HG03135 (cell line): Measurements from ENCODE around the gene MYO1E.
A peak's percentile ranks its signal among the peaks of the same experiment; 100 is the strongest.

Experiments
- ATAC-seq: cut with Tn5 transposase; IDR thresholded peaks from one replicate; pipeline ENCODE4 v1.9.1; 2021; ENCODE audit warnings: mild to moderate bottlenecking, moderate library complexity; ENCODE audit not compliant: unreplicated experiment

Gene MYO1E

DNA sequence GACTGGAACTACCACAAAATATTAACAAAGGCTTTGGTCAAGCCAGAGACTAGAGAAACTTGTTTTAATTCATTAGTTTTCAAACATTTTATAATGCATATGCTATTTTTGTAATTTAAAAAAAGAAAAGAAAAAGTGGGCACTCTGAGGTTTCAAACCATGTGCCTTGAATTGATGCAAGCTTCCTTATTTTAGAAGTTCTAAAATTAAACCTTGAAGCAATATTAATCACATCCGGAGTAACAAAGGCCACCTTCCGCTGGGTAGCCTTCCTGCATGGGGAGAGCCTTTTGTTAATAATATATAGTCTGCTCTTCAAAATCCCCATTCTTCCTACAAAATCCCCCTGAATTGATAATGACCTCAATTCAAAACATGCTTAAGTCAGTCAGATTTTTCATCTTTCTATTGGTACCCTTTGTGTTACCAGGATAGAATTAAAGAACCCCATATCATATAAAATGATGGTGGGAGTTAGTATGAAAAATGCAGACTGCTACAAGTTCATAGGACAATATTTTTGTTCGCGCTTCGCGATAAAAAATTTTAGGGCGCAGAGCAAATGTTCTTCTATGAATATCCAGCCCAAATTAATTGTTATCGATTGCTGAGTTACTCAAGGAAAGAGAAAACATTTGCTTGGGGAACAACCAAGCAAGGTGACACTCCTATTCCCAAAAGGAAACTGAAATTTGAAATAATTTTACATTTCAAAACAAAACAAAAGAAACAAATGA is 135.4 kb downstream of the MYO1E start:
- peak; percentile 60 for ATAC-seq

DNA sequence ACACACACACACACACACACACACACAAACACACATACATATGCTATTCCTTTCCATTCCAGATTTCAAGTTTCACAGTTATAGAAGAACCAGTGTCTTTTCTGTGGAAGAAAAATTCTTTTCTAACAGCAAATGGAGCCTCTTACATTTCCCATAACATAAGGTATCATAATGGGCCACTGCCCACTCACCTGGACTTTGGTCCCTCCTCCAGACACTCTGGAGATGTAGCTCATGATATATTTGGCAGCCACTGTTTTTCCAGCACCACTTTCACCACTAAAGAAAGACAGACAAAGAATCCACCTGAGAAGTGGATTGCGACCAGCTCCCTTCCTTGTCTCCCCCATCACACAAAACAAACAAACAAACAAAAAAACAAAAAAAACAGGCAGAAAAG is 136.3 kb downstream of the MYO1E start:
- ATAC-seq = no peak

DNA sequence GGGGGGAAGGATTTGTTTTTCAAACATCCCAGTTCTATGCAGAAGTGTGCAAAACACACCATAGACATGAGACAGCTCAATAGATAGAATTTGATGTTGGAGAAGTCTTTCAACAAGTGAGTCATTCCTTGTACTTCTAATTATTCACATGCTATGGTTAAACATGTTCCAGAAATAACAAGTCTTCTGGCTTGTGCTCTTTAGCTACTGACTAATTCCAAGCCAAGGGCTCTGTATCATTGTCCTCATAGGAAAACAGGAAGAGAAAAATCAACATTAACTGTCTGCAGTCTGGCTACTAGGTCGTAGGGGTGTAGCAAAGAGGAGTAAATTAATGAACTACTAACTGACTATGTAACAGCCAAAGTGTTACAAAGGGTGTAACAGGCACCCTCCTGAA is 140.2 kb downstream of the MYO1E start:
- no peak for ATAC-seq

DNA sequence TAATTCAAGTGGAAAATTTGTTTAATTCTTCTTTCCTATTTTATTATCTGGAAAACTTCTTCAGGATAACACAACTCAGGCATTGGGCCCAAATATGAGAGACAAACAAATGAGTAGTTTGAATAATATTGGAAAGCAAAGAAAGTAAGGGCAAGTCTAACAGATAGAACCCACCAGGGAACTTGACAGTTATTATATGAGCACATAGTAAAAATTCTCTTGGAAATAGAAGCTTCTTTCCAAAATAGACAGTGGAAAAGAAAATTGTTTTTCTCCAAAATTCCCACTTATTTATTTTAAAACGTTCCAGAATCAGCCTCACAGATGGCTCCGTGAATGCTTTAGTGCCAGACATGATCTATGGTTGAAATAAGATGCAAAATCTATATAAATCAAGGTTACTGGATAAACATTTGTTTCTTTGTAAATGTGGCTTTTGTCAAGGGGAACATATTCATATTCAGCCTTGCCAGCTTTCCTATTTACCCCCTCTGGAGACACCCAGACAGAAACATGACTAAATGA is 142.1 kb downstream of the MYO1E start:
- ATAC-seq = no peak

DNA sequence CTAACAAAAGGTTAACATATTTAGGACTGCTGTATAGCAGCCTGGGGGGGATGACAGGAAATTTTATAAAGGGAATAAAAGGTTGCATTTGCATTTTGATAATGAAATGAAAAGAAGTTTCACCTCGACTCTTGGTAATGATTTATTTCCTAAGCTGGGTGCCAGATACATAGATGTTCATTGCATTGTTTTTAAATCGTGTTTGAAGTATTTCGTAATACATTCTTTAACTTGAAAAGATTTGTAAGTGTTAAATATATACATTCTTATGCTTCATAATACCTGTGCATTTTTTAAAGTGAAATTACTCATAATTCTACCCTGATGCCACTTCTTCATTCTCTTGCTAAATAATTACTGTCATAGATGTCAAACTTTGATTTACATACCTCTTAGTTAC is 143.2 kb downstream of the MYO1E start:
- no peak for ATAC-seq

DNA sequence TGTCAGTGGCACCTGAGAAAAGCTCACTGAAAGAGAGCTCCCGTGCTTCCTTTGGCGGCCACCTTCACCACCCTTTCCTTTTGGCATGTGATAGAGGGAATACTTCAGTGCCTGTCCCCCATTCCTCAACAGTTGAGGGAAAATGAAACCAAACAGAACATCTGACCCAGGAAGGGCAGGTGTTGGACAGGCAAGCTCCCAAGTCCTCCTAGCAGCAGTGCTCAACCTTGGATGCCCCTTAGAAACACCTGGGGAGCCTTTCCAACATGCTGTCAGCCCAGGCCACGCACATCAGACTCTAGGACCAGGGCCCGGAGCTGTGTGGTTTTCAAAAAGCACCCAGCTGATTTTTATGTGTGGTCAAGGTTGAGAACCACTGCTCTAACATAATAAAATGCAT is 143.7 kb downstream of the MYO1E start:
- no peak for ATAC-seq

DNA sequence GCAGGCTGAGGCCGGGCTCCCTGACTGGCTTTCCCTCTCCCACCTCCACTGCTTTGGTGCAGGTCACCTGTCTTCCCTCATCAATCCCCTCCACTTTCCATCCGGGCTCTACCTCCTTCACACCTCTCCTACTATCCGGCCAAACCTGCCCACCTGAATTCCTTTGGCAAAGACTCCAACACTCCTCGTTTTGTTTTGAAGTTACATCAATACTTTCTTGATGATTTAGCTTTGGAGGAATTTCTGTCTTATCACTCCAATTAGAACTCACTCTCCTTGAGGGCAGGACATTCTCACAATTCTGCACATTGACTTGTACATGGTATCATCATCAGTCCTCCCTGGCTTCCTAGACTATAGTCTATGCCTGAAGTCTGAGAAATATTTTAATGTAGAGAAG is 145.7 kb downstream of the MYO1E start:
- no peak for ATAC-seq

DNA sequence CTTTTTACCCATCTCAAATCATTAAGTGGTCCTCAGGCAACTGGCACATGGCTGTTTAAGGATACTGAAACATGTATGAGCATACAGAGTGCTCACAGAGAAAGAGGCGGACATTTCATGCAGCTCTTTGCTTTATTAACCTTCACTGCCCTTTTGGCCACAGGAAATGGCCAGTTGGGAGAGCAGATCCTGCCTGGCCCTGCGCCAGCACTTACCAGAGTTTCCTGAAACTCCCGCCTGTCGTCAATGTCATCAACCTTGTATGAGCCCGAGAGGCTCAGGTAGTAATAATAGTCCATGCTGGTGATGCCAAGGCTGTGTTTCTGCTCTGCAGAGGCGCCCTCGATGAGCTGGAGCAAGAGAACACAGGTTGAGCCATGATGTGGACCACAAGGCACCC is 148.2 kb downstream of the MYO1E start:
- ATAC-seq = no peak

DNA sequence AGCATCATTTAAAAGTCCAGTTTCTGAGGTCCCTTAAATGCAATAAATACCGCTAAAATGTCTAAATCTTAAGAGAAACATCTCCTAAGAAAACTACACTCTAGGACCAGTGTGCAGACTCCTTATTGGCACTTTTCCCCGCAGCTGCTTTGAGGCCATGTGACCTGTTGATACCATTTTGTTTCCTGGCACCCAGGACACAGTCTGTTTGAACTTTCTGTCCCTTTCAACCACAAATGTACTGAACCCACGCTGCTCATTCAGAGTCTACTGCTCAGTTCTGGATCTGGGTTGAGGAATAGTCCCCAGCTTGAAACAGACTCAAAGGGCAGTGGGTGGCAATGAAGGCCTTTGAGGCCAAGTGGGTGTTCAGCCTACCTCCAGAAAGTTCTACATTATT is 148.9 kb downstream of the MYO1E start:
- no peak for ATAC-seq

DNA sequence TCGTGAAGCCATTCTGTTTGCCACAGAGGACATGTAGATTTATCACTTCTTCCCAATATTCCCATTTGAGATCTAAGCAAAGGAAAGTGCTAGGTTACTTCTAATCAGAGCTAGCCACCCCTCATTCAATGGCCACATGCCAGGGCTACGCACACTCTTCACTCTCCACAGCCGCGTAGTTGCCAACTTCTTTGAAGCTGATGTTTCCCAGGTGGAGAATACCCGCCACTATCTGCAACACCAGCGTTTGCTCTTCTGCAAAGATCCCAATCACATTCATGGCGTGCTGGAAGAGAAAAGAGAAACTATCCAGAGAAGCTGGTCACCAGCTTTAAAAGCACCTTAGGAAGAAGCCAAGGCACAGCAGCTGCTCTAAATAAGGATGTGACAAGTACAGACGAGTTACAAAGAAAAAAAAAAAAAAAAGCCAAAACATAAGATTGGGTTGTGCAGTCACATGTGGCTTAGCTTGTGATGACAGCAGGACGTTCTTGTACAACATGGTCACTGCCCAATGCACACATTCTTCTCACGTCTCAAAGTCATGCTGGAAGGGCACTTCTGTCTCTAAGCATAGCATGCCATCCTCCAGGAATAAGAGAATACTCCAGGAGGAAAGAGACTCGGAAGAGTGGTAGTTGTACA is 149.6 kb downstream of the MYO1E start:
- ATAC-seq = no peak

DNA sequence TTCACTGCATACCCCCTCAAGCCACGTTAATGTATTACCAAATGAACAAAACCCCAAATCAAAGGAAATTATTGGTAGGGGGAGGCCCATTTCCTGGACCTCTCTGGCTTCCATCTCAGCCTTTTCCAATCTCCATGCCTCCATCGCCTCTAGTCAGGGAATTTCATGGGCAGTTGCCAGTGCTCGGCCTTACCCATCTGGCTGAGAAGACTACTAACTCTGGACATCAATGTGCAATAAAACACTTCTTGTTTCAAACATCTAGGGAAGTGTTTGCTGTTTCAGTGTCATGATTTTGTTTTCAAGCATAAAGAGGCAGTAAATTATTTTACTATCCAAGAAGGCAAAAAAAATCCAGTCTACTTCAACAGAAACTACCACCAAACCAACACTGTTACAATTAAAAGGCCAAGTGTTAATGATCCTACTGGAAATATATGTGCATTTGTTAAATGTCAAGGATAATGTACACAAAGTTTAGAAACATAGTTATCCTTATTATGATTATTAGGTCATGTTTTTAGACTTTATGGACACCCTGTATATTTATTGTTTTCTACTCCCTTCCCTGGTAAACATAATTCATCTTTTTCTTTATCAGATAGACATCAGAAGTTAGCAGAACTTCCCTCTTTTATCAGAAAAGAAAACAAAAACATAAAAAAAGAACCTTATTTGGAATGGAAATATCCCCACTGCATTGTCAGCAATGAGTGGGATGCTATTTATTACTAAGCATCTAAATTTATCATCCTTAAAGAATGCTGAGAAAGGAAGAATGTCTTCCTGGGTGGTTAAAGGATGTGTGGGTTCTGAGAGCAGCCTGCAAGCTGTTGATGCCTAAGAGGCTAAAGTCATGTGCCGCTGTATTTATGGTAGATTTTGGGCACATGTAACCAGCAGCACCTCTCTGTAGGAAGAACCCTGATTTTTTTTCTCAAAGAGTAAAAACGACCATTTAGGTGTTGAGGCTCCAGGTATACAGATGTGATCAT is 150.9 kb downstream of the MYO1E start:
- no peak for ATAC-seq

DNA sequence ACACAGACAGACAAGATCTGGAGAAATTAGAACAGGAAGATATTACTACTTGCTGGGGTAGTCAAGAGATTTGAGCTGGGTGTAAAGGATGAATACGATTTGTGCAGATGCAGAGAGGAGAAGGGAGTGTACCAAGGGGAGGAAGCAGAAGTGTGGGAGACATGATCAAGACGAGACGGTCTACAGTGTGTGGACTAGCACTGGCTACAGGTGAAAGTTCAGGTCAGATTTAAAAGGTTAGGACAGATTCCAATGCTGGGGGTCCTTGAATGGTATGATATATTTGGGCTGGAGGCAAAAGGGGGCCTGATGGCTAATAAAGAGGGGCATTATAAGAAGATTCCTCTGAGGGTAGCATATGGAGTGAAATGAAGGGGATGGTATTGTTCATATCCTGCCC is 154.0 kb downstream of the MYO1E start:
- ATAC-seq = no peak

DNA sequence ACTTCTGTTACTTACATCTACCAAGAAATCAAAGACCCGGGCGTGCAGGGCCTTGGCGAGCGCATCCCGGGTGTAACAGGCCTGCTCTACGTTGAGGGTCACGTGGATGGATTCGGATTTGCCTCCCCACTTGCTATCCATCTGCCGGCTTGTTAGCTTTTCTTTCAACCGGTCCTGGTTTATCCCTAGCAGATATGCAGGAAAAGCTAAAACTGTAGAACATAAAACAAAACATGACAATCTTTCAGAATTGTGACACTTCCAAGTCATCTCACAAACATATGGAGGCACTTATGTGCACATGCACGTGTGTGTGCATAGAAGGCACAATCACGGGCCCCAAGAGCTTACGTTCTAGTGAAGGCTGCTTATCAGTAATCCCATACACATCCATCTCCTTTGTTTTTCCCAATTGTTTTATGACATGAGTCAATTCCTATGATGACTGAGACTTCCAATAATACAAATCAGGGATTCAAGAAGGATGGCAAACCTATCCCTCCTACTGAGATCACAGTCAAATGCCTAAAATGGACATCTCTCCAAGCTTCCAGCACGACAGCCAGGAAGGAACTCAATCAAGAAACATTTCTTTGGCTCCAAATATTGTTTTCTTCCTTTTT is 154.7 kb downstream of the MYO1E start:
- no peak for ATAC-seq

DNA sequence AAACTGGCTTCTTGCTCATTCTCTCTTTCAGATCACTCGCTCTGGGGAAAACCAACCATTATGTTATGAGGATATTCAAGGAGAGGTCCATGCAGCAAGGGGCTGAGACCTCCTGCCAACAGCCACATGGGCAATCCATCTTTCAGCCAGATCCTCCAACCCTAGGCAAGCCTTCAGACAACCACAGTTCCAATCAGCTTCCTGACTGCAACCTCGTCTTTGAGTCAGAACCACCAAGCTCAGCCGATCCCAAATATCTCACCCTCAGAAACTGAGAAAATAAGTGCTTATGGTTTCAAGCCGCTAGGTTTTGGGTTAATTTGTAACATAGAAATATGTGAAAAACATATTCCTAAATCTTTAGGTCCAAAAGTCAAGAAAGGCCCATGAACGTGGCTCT is 155.8 kb downstream of the MYO1E start:
- ATAC-seq = no peak

DNA sequence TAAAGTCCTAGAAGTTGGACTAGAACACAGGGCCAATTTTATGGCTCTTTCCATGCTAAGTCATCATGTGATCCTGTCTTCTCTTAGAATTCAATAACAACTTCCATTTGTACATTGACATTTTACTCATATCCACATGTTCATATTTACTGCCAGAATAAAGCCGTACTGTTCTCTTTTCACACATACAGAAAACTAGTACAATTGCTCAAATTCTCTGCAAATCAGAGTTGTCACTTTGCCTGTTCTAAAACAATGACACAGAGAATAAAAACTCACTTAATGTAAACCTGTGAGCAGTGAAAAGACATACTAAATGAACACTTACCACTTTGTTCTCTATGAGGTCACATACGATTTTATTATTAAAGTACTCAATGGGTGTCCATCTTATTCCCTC is 162.5 kb downstream of the MYO1E start:
- no peak for ATAC-seq

DNA sequence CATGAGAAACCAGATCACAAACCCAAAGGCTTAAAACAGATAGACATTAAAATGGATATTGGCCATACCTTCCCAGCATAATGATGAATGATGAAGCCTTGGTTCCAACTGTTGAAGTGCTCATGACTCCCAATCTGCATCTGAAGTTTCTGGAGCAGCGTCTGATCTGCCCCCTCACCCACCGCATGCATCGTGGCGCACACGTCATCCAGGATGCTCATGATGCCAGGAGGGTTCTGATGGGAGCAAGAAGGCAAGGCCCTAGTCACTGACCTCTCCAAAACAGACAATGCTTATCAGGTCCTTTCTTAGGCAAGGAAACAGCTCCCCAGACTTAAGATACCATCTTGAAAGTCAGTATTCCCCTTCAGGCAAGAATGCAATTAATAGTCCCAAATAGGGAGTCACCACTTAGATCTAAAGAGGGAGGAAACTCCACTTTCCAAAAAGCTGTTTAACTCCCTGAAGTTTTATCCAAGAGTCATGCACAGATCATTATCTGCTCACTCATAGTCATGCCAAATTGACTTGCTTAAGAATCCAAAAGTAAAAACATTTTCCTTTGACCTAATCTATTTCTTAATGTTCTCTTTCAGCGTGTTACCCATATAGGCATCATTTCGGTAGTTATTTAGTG is 163.9 kb downstream of the MYO1E start:
- no peak for ATAC-seq

DNA sequence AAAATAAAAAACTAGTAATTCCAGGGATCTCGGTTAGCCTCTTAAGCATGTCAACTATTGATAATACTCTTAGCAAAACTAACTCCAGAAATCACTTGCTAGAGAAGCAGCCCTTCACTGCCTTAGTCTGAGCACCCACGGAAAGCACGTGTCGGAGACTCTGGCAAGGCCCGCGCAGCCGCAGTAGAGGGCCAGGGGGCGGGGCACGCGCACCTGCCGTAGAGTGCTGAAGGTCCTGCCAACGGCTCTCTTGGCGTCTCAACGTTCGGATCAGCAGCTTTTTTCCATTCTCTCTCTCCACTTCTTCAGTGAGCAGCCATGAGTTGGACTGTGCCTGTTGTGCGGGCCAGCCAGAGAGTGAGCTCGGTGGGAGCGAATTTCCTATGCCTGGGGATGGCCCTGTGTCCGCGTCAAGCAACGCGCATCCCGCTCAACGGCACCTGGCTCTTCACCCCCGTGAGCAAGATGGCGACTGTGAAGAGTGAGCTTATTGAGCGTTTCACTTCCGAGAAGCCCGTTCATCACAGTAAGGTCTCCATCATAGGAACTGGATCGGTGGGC is 166.0 kb downstream of the MYO1E start, which contains the start of gene LDHAL6B:
Gene LDHAL6B, plus strand, starts transcription at position 221 of the 561 bp plus-strand sequence. Its CDS starts 98 bp downstream, at position 319.
- ATAC-seq = no peak

DNA sequence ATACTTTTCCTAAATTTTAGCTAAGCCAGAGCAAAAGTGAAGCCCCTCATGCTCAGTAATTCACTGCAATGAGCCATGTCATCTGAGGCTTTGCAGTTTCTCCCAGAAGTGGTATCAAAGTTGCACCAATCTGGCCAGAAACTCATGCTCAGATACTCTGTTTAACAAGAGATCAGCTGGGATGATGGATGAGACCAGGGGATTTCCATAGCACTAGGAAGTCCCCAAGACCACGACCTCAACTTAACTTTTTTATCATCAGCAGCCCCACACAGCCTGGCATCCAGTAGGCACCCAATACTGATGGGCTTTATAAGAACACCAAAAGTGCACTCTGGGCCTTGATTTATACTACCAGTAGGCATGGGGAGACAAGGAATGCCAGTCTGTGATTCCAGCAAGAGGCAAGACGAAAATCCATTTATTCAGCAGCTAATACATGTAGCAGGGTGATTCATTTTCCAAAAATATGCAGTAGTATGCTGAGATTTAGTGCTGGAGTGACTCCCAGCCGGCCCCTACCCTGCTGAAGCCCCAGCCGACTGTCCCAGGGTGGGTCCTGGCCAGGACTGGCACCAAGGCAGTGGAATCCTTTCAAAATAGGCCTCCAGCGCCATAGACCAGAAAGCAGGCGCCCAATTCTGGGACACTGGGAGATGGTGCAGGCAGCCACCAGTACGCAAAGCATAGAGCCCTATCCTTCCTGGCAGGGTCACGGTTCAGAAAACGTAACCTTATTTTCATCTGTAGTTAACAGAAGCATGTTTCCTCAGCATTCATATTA is 166.6 kb downstream of the MYO1E start:
- ATAC-seq = no peak

DNA sequence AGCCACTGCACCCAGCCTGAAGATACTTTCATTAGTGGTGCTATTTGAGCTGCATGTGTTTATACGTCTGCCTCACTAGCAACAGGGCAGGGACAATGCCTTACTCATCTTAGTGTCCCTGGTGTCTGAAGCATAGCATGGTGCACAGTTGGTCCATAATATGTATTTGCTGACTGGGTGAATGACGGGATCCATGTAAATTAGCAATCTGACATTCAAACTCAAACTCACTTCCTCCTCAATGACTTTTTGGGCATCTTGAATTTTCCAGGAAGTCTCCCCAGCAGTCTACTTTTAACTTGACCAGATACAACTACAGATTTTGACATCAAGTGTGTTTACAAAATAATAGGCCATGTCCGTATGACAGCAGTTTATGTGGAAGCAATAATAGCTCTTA is 169.0 kb downstream of the MYO1E start:
- no peak for ATAC-seq
